Activated effector memory CD4-positive, alpha-beta T cell treated with anti-CD3 and anti-CD28 coated beads, Interleukin-2, amount 50 U/mL, for 16 hours (primary cell): Measurements from ENCODE around the gene SERINC4.
"Not testable (repeated sequence)": the region's sequence is repeated elsewhere in the genome, so short reads cannot be mapped to it uniquely, and the experiment has no call there.

Experiments
- DNase-seq: peaks from one replicate; pipeline ENCODE4 v3.0.0-alpha.2; 2020

SERINC4 gene

GRCh38 chr15:43748376-43748775 is 51.6 kb downstream of the SERINC4 start:
- DNase-seq = no peak

- not testable (repeated sequence) for DNase-seq
Measured at GRCh38 chr15:43746903-43747309, 53.1 kb downstream of the SERINC4 start.

- peak; percentile 96 for DNase-seq
Measured at GRCh38 chr15:43746245-43746902, 53.6 kb downstream of the SERINC4 start, which contains the start of gene PDIA3. TSS of gene PDIA3 (plus strand) at chr15:43746438. CDS start at chr15:43746540, 102 bp downstream.
